HG03045 (cell line): ENCODE results near the gene PCDHGB5.
"Not testable (repeated sequence)": the region's sequence is repeated elsewhere in the genome, so short reads cannot be mapped to it uniquely, and the experiment has no call there.

Experiments used
- ATAC-seq: cut with Tn5 transposase; IDR thresholded peaks from one replicate; pipeline ENCODE4 v1.9.1; 2021; ENCODE audit warnings: mild to moderate bottlenecking, moderate library complexity; ENCODE audit not compliant: unreplicated experiment

The PCDHGB5 gene

GRCh38 chr5:141375444-141376155 is 22.1 kb upstream of the PCDHGB5 start:
- not testable (repeated sequence) for ATAC-seq

- no peak for ATAC-seq
Observed at GRCh38 chr5:141382469-141383294, 15.1 kb upstream of the PCDHGB5 start, which contains the start of gene PCDHGA7. PCDHGA7 (plus strand) TSS chr5:141382742; CDS start chr5:141382900, 158 bp downstream.

GRCh38 chr5:141383345-141383744 is 14.4 kb upstream of the PCDHGB5 start:
- ATAC-seq: no peak

GRCh38 chr5:141384471-141385267 is 13.1 kb upstream of the PCDHGB5 start:
- ATAC-seq: no peak

GRCh38 chr5:141387557-141388311 is 10.0 kb upstream of the PCDHGB5 start, which contains the start of gene PCDHGB4:
PCDHGB4 (plus strand) TSS chr5:141387698; CDS start chr5:141387885, 187 bp downstream.
- ATAC-seq: not testable (repeated sequence)

- no peak for ATAC-seq
Observed at GRCh38 chr5:141388661-141389060, 9.1 kb upstream of the PCDHGB5 start.

GRCh38 chr5:141389153-141390042 is 8.3 kb upstream of the PCDHGB5 start:
- ATAC-seq: no peak

- ATAC-seq: no peak
Observed at GRCh38 chr5:141392429-141393198, 5.1 kb upstream of the PCDHGB5 start, which contains the start of gene PCDHGA8. PCDHGA8 (plus strand) TSS chr5:141392633; CDS start chr5:141392814, 181 bp downstream.

GRCh38 chr5:141393267-141393666 is 4.5 kb upstream of the PCDHGB5 start:
- ATAC-seq: no peak

GRCh38 chr5:141394401-141395187 is 3.2 kb upstream of the PCDHGB5 start:
- not testable (repeated sequence) for ATAC-seq

GRCh38 chr5:141398608-141399007 is 861 bp downstream of the PCDHGB5 start:
- no peak for ATAC-seq

GRCh38 chr5:141399555-141400258 is 2.0 kb downstream of the PCDHGB5 start:
- ATAC-seq: no peak

GRCh38 chr5:141402553-141403243 is 5.0 kb downstream of the PCDHGB5 start, which contains the start of gene PCDHGA9:
PCDHGA9 (plus strand) TSS chr5:141402778; CDS start chr5:141402953, 175 bp downstream.
- ATAC-seq: no peak

- ATAC-seq: no peak
Observed at GRCh38 chr5:141403387-141403786, 5.6 kb downstream of the PCDHGB5 start.

- not testable (repeated sequence) for ATAC-seq
Observed at GRCh38 chr5:141407790-141408505, 10.2 kb downstream of the PCDHGB5 start, which contains the start of gene PCDHGB6. PCDHGB6 (plus strand) TSS chr5:141408021; CDS start chr5:141408203, 182 bp downstream.
